Measurements from ENCODE around the gene LRTM1.

Gene LRTM1

GRCh38 chr3:54876694-54877093 is 51.2 kb downstream of the LRTM1 start:
- H3K27me3 ChIP-seq (ENCODE audit: insufficient read depth, poor library complexity, severe bottlenecking), result no peaks in the 10 kb centered on the region
- H3K9me3 ChIP-seq (ENCODE audit: severe bottlenecking), result no peaks in the 10 kb centered on the region
- ATAC-seq (ENCODE audit: low read depth), result no peak
- no peak overlapping the region for H3K4me3 ChIP-seq (ENCODE audit: severe bottlenecking)
- H3K36me3 ChIP-seq (ENCODE audit: low read depth), result no peaks in the 10 kb centered on the region
- no peaks in the 10 kb centered on the region for H3K4me1 ChIP-seq (ENCODE audit: insufficient read depth, poor library complexity, severe bottlenecking)
- H3K27ac ChIP-seq (ENCODE audit: poor library complexity, severe bottlenecking), result no peak overlapping the region
- no peak for TF ChIP-seq CTCF (IDR thresholded peaks at IDR 0.05; ENCODE audit: poor library complexity, severe bottlenecking)
- DNase-seq (ENCODE audit: low spot score), result no peak

DNA sequence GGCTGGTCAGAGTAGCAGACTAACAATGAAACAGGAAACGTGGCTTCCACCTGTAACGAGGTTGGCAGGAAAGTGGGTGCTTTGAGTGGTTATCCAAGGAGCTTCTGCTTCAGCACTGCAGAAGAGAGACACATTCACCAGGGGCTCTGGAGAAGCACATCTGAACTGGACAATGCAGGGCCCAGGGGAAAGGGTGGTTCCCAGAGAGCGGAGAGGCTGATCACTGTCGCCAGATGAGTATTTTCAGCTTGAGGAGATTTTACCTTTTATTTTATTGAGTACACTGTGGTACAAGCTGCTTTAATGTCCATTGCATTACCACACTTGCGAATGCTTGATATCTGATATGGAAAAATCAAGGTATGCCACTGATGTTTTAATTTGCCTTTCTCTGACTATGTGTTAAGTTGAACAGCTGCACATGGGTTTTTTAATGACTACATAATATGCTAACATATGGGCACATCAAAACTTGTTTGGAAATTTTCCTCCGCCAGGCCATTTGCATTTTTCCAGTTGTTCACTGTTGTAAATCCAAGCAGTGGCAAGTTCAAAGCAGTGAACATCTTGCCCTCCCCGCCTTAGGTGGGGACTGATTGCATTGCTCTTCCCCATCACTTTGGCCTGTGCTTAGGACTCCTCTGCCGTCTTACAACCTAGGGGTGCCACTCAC is 52.1 kb downstream of the LRTM1 start:
- DNase-seq (ENCODE audit: low spot score) (no peak), ATAC-seq (ENCODE audit: low read depth) (no peak)
- Histone ChIP-seq H3K27me3 (ENCODE audit: insufficient read depth, poor library complexity, severe bottlenecking) (no peaks in the 10 kb centered on the region), H3K36me3 (ENCODE audit: low read depth) (no peaks in the 10 kb centered on the region), H3K4me3 (ENCODE audit: severe bottlenecking) (no peak overlapping the region), H3K4me1 (ENCODE audit: insufficient read depth, poor library complexity, severe bottlenecking) (no peaks in the 10 kb centered on the region), H3K9me3 (ENCODE audit: severe bottlenecking) (no peaks in the 10 kb centered on the region), H3K27ac (ENCODE audit: poor library complexity, severe bottlenecking) (no peak overlapping the region)
- no peak for TF ChIP-seq CTCF (IDR thresholded peaks at IDR 0.05; ENCODE audit: poor library complexity, severe bottlenecking)

DNA sequence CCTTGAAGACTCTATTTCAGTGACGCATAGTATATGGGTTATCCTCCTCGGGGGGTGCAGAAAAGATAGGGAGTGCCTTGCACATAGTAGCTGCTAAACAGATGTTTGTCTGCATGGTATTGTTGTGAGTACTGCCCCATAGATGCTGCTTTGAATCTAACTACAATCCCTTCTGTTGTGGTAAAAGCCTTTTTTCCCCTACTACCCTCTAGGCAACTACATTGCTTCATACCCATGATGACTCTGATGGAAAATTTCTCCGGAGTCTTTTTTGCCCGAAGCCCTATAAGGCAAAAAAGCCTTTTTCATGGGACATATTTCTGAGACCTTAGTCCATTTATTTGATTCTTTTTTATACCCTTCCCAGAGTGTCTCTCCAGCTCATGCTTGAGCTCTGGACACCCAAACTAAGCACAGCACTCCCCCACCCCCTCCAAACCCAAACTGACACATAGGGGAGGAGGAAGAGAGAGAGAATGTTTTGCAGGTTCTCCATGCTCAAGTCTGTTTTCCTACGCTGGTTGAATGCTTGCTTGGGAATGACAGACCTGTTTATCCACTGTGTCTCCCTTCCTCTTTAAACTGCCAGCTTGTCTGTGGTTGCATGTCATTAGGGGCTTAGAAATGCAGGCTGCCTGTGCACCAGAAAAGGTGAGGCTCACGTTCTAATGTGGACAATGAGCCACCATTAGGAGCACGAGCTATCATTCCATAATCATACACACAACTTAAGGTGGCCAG is 52.9 kb downstream of the LRTM1 start:
- Histone ChIP-seq H3K27ac (ENCODE audit: poor library complexity, severe bottlenecking) (no peak overlapping the region), H3K27me3 (ENCODE audit: insufficient read depth, poor library complexity, severe bottlenecking) (no peaks in the 10 kb centered on the region), H3K4me3 (ENCODE audit: severe bottlenecking) (no peak overlapping the region), H3K36me3 (ENCODE audit: low read depth) (no peaks in the 10 kb centered on the region), H3K4me1 (ENCODE audit: insufficient read depth, poor library complexity, severe bottlenecking) (no peaks in the 10 kb centered on the region), H3K9me3 (ENCODE audit: severe bottlenecking) (no peaks in the 10 kb centered on the region)
- no peak for TF ChIP-seq CTCF (IDR thresholded peaks at IDR 0.05; ENCODE audit: poor library complexity, severe bottlenecking)
- DNase-seq (ENCODE audit: low spot score), result no peak
- ATAC-seq (ENCODE audit: low read depth), result no peak

- Histone ChIP-seq H3K27me3 (ENCODE audit: insufficient read depth, poor library complexity, severe bottlenecking) (no peaks in the 10 kb centered on the region), H3K27ac (ENCODE audit: poor library complexity, severe bottlenecking) (no peak overlapping the region), H3K9me3 (ENCODE audit: severe bottlenecking) (no peaks in the 10 kb centered on the region), H3K4me1 (ENCODE audit: insufficient read depth, poor library complexity, severe bottlenecking) (no peaks in the 10 kb centered on the region), H3K36me3 (ENCODE audit: low read depth) (no peaks in the 10 kb centered on the region), H3K4me3 (ENCODE audit: severe bottlenecking) (no peak overlapping the region)
- ATAC-seq (ENCODE audit: low read depth), result no peak
- no peak for DNase-seq (ENCODE audit: low spot score)
- no peak for TF ChIP-seq CTCF (IDR thresholded peaks at IDR 0.05; ENCODE audit: poor library complexity, severe bottlenecking)
Observed at GRCh38 chr3:54873059-54874010, 54.5 kb downstream of the LRTM1 start.
